Measurements from ENCODE around the gene LIPC.

DNA sequence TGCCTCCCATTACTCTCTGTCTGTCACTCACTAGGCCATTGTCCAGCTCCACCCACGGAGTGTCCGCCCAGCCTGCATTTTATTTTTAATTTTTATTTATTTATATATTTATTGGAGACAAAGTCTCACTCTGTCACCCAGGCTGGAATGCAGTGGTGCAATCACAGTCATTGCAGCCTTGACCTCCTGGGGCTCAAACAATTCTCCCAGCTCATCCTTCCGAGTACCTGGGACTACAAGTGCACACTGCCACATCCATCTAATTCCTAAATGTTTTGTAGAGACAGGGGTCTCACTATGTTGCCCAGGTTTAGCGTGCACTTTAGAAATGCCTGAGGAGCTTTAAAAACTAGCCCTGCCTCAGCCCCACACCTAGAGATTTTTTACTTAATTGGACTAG lies 141.5 kb downstream of the LIPC start:
- TF ChIP-seq, protein P1, sequence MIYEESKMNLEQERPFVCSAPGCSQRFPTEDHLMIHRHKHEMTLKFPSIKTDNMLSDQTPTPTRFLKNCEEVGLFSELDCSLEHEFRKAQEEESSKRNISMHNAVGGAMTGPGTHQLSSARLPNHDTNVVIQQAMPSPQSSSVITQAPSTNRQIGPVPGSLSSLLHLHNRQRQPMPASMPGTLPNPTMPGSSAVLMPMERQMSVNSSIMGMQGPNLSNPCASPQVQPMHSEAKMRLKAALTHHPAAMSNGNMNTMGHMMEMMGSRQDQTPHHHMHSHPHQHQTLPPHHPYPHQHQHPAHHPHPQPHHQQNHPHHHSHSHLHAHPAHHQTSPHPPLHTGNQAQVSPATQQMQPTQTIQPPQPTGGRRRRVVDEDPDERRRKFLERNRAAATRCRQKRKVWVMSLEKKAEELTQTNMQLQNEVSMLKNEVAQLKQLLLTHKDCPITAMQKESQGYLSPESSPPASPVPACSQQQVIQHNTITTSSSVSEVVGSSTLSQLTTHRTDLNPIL (CRISPR knock-in tag; IDR thresholded peaks at IDR 0.05; ENCODE audit: low read depth) = no peak
- TF ChIP-seq TCF4 (CRISPR knock-in tag; IDR thresholded peaks at IDR 0.05; ENCODE audit: borderline replicate concordance) (no peak), RARB (CRISPR knock-in tag; IDR thresholded peaks at IDR 0.05) (no peak), ZFP3 (CRISPR knock-in tag; IDR thresholded peaks at IDR 0.05) (no peak), ESRRG (CRISPR knock-in tag; IDR thresholded peaks at IDR 0.05) (no peak), ARNTL (CRISPR knock-in tag; IDR thresholded peaks at IDR 0.05; ENCODE audit: borderline replicate concordance, low read depth) (no peak), ISL1 (CRISPR knock-in tag; IDR thresholded peaks at IDR 0.05) (no peak), CSDC2 (CRISPR knock-in tag; IDR thresholded peaks at IDR 0.05) (no peak), PPARA (CRISPR knock-in tag; IDR thresholded peaks at IDR 0.05; ENCODE audit: borderline replicate concordance) (no peak), SNAI2 (CRISPR knock-in tag; IDR thresholded peaks at IDR 0.05) (no peak), ZNF8 (CRISPR knock-in tag; IDR thresholded peaks at IDR 0.05) (no peak)
- TF ChIP-seq, protein P2, sequence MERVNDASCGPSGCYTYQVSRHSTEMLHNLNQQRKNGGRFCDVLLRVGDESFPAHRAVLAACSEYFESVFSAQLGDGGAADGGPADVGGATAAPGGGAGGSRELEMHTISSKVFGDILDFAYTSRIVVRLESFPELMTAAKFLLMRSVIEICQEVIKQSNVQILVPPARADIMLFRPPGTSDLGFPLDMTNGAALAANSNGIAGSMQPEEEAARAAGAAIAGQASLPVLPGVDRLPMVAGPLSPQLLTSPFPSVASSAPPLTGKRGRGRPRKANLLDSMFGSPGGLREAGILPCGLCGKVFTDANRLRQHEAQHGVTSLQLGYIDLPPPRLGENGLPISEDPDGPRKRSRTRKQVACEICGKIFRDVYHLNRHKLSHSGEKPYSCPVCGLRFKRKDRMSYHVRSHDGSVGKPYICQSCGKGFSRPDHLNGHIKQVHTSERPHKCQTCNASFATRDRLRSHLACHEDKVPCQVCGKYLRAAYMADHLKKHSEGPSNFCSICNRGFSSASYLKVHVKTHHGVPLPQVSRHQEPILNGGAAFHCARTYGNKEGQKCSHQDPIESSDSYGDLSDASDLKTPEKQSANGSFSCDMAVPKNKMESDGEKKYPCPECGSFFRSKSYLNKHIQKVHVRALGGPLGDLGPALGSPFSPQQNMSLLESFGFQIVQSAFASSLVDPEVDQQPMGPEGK (CRISPR knock-in tag; IDR thresholded peaks at IDR 0.05; ENCODE audit: borderline replicate concordance) = no peak

Data from SK-N-SH treated with all-trans-retinoic acid at 6 μM for 48 hours (cell line).